Natural killer cell (primary cell): Measurements from ENCODE around the gene HCAR3. TPM values are rescaled to one million over a fixed set of nuclear protein-coding genes. Genes with fewer than 3 reads are reported as not detected.
A peak's percentile ranks its signal among the peaks of the same experiment; 100 is the strongest.
"Not testable (repeated sequence)": the region's sequence is repeated elsewhere in the genome, so short reads cannot be mapped to it uniquely, and the experiment has no call there.

Experiments used
- ATAC-seq, 3 donors: fragments of 150-1000 bp in 2 of 3; fragments of 200-7000 bp in 1 of 3; cut with Tn5 transposase; 1 replicate in 1 of 3; 2 replicates in 2 of 3; pipeline ENCODE4 v1.10.0; 2021; ENCODE audit warnings: mild to moderate bottlenecking in 2 of 3, moderate library complexity in 2 of 3
- DNase-seq, 2 donors: peaks; one replicate each; pipeline versions ENCODE4 v3.0.0 to v3.0.0-alpha.2; 2013 to 2021; ENCODE audit warnings: mixed read lengths in 1 of 2
- H3K27ac ChIP-seq: one replicate; pipeline ENCODE4 v1.5.1; 2013; ENCODE audit warnings: mild to moderate bottlenecking, low read length
- H3K27me3 ChIP-seq: one replicate; pipeline ENCODE4 v1.6.1; 2013; ENCODE audit warnings: low read length; ENCODE audit not compliant: control insufficient read depth, insufficient read depth
- H3K36me3 ChIP-seq: one replicate; pipeline ENCODE4 v1.6.1; 2013; ENCODE audit warnings: low read length; ENCODE audit not compliant: control insufficient read depth, insufficient read depth
- H3K4me1 ChIP-seq: one replicate; pipeline ENCODE4 v1.6.1; 2013; ENCODE audit warnings: low read length; ENCODE audit not compliant: control insufficient read depth, insufficient read depth
- H3K4me3 ChIP-seq: one replicate; pipeline ENCODE4 v1.5.1; 2013; ENCODE audit warnings: low read length
- H3K9me3 ChIP-seq: one replicate; pipeline ENCODE4 v1.6.1; 2013; ENCODE audit warnings: low read length; ENCODE audit not compliant: control insufficient read depth, insufficient read depth
- H3K27ac Mint-ChIP-seq, 2 donors: one replicate each; pipeline ENCODE4 v1.8.0; 2022; ENCODE audit warnings: mild to moderate bottlenecking in 2 of 2, mixed read lengths in 2 of 2, moderate library complexity in 1 of 2
- H3K27me3 Mint-ChIP-seq, 2 donors: one replicate each; pipeline ENCODE4 v1.8.0; 2022; ENCODE audit warnings: low read depth in 2 of 2, mixed read lengths in 2 of 2
- H3K36me3 Mint-ChIP-seq: one replicate; pipeline ENCODE4 v1.8.0; 2022; ENCODE audit warnings: mixed read lengths
- H3K4me1 Mint-ChIP-seq, 2 donors: one replicate each; pipeline ENCODE4 v1.8.0; 2022; ENCODE audit warnings: mixed read lengths in 2 of 2
- H3K4me3 Mint-ChIP-seq: one replicate; pipeline ENCODE4 v1.8.0; 2022; ENCODE audit warnings: mild to moderate bottlenecking, moderate library complexity, mixed read lengths
- H3K9me3 Mint-ChIP-seq, 2 donors: one replicate each; pipeline ENCODE4 v1.8.0; 2022; ENCODE audit warnings: mixed read lengths in 2 of 2
- WGBS: methylation state at CpG from one replicate; pipeline ENCODE4 v1.1.7; 2013; ENCODE audit warnings: missing lambda C conversion rate; ENCODE audit not compliant: insufficient coverage; 5-methylcytosine and 5-hydroxymethylcytosine counted together
- intact Hi-C: fragments of 100-400 bp; cut with micrococcal nuclease; formaldehyde crosslinking; loops from one replicate; pipeline ENCODE4 v1.14.2; 2022
- total RNA-seq, 4 donors: library from RNA; stranded (reverse); fragments of 120-200 nt in 1 of 4; gene quantifications; one replicate each; pipeline versions ENCODE4 v1.2.3 to v1.2.4, GENCODE V29; 2013 to 2022
- TF ChIP-seq, protein P1 (sequence below): fragments of 200-600 bp; IDR thresholded peaks from one replicate; pipeline ENCODE4 v1.8.0; 2022; ENCODE audit warnings: antibody characterized with exemption

Gene HCAR3
- total RNA-seq, 3 donors from 2014 or later (not counting 1 experiment from before 2014, with no cell fraction given): 1.8 to 14.7 (median 9.9) TPM

DNA sequence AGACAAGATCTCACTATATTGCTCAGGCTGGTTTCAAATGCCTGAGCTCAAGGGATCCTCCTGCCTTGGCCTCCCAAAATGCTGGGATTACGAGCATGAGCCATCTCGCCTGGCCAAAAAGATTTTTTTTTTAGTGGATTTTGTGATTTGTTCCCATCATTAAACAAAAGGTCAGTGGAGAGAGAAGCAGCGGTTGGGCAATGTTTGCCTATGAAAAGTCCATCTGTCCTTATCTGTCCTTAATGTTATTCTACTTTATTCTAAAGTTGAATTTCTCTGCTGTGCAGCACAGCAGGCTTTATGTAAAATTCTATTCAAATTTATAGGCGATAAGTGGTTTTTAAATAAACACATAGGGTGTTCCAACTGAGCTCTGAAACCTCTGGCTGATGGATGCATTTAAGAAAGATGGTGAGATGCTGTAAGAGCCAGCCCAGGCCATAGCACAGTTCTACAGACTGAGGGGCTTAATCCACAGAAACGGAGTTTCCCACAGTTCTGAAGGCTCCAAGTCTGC lies 32.3 kb downstream of the HCAR3 start:
- H3K27me3 Mint-ChIP-seq: no peaks in the 10 kb centered on the region
- Histone ChIP-seq H3K4me1 (peaks cover 3% of the 10 kb centered on the region), H3K4me3 (no peak overlapping the region), H3K9me3 (no peaks in the 10 kb centered on the region), H3K36me3 (no peaks in the 10 kb centered on the region), H3K27ac (no peak overlapping the region), H3K27me3 (no peaks in the 10 kb centered on the region)
- TF ChIP-seq, protein P1, sequence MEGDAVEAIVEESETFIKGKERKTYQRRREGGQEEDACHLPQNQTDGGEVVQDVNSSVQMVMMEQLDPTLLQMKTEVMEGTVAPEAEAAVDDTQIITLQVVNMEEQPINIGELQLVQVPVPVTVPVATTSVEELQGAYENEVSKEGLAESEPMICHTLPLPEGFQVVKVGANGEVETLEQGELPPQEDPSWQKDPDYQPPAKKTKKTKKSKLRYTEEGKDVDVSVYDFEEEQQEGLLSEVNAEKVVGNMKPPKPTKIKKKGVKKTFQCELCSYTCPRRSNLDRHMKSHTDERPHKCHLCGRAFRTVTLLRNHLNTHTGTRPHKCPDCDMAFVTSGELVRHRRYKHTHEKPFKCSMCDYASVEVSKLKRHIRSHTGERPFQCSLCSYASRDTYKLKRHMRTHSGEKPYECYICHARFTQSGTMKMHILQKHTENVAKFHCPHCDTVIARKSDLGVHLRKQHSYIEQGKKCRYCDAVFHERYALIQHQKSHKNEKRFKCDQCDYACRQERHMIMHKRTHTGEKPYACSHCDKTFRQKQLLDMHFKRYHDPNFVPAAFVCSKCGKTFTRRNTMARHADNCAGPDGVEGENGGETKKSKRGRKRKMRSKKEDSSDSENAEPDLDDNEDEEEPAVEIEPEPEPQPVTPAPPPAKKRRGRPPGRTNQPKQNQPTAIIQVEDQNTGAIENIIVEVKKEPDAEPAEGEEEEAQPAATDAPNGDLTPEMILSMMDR: no peak
- no peaks in the 10 kb centered on the region for H3K4me1 Mint-ChIP-seq
- intact Hi-C loops: no loop called here
- H3K9me3 Mint-ChIP-seq: no peaks in the 10 kb centered on the region
- WGBS: 98% methylated on average over 5 of the region's 5 CpGs
- no peak overlapping the region for H3K4me3 Mint-ChIP-seq
- ATAC-seq (no peak), DNase-seq (no peak)
- no peaks in the 10 kb centered on the region for H3K36me3 Mint-ChIP-seq
- no peak overlapping the region for H3K27ac Mint-ChIP-seq

- H3K4me1 ChIP-seq: peaks cover 3% of the 10 kb centered on the region
- H3K36me3 ChIP-seq: no peaks in the 10 kb centered on the region
- H3K9me3 Mint-ChIP-seq: no peaks in the 10 kb centered on the region
- H3K27ac ChIP-seq: no peak overlapping the region
- no peaks in the 10 kb centered on the region for H3K4me1 Mint-ChIP-seq
- no peaks in the 10 kb centered on the region for H3K9me3 ChIP-seq
- no peaks in the 10 kb centered on the region for H3K27me3 ChIP-seq
- DNase-seq (no peak), ATAC-seq (peak in 1 of 3 donors; percentile 74)
- no peak overlapping the region for H3K4me3 ChIP-seq
- no peak overlapping the region for H3K27ac Mint-ChIP-seq
- 78% methylated on average over 4 of the region's 4 CpGs for WGBS
- no peak overlapping the region for H3K4me3 Mint-ChIP-seq
- H3K27me3 Mint-ChIP-seq: peaks cover 0 to 5% of the 10 kb centered on the region in 2 donors
- TF ChIP-seq, protein P1: no peak
- H3K36me3 Mint-ChIP-seq: no peaks in the 10 kb centered on the region
- intact Hi-C loops: no loop called here
Observed at GRCh38 chr12:122681814-122682213, 34.8 kb downstream of the HCAR3 start.

DNA sequence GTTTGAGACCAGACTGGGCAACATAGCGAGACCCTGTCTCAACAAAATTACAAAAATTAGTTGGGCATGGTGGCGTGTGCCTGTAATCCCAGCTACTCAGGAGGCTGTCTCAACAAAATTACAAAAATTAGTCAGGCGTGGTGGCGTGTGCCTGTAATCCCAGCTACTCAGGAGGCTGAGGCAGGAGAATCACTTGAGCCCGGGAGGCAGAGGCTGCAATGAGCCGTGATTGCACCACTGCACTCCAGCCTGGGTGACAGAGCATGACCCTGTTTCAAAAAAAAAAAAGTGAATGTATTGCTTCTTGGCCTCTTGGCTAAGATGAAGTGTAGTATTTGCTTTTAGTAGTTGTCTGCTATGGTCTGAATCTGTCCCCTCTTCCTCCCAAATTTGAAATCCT lies 35.6 kb downstream of the HCAR3 start:
- H3K27ac ChIP-seq, H3K9me3 Mint-ChIP-seq, H3K4me1 ChIP-seq, ATAC-seq, H3K4me3 ChIP-seq, H3K27ac Mint-ChIP-seq, H3K27me3 Mint-ChIP-seq, H3K27me3 ChIP-seq, H3K36me3 ChIP-seq, DNase-seq, H3K4me3 Mint-ChIP-seq, intact Hi-C loops, H3K36me3 Mint-ChIP-seq, H3K4me1 Mint-ChIP-seq, H3K9me3 ChIP-seq: not testable (repeated sequence)
- 95% methylated on average over 6 of the region's 6 CpGs for WGBS

DNA sequence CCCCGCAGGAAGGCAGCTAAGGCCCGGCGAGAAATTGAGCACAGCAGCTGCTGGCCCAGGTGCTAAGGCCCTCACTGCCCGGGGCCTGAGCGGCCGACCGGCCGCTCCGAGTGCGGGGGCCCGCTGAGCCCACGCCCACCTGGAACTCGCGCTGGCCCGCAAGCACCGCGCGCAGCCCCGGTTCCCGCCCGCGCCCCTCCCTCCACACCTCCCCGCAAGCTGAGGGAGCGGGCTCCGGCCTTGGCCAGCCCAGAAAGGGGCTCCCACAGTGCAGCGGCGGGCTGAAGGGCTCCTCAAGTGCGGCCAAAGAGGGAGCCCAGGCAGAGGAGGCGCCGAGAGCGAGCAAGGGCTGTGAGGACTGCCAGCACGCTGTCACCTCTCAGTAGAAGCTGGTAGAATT lies 39.8 kb downstream of the HCAR3 start:
- H3K36me3 Mint-ChIP-seq, H3K4me1 Mint-ChIP-seq, H3K4me1 ChIP-seq, H3K36me3 ChIP-seq, H3K27me3 ChIP-seq, ATAC-seq, H3K4me3 Mint-ChIP-seq, H3K9me3 ChIP-seq, H3K27ac ChIP-seq, H3K27ac Mint-ChIP-seq, DNase-seq, H3K4me3 ChIP-seq, H3K9me3 Mint-ChIP-seq, intact Hi-C loops: not testable (repeated sequence)
- 96% methylated on average over 32 of the region's 32 CpGs for WGBS
- peaks cover 12 to 16% of the 10 kb centered on the region in 2 donors for H3K27me3 Mint-ChIP-seq

- H3K4me1 Mint-ChIP-seq, H3K4me1 ChIP-seq, H3K4me3 ChIP-seq, intact Hi-C loops, H3K9me3 Mint-ChIP-seq, H3K27ac Mint-ChIP-seq, H3K4me3 Mint-ChIP-seq, H3K36me3 Mint-ChIP-seq, H3K27me3 ChIP-seq, DNase-seq, ATAC-seq, H3K27ac ChIP-seq, H3K9me3 ChIP-seq, H3K36me3 ChIP-seq: not testable (repeated sequence)
- 64% methylated on average over 6 of the region's 8 CpGs for WGBS
- H3K27me3 Mint-ChIP-seq: peaks cover 12 to 16% of the 10 kb centered on the region in 2 donors
Observed at GRCh38 chr12:122676015-122676414, 40.6 kb downstream of the HCAR3 start.
